ENCODE measurements around the gene ATAT1.

Gene ATAT1

DNA sequence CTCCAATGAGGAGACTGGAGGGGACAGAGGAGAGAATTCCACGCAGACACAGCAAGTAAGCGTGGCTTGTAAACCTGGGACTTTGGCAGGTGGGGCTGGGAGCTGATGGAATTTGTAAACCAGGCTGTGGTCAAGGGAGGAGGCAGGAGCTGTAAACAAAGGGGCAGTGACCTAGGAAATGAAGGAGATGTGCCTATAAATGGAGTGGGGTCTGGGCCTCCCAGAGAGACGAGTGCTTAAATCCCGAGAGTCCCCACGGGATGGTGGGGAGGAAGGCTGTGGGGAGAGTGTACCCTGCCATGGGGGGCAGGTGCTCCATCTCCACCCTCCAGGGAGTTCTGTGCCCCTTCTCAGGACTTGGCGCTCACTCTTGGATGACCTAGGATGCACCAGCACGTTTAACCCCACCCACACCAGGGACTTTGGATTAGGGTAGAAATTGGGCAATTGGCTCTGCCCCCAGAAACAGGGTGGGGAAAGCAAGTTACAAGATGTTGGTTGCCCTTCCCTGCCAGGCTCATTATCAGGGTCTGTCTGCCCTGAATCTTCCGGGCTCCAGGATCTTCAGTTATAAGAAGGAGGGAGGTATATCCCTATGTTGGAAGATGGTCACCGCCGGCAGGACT lies 50.1 kb downstream of the ATAT1 start:
- H3K4me3 ChIP-seq (ENCODE audit: low read depth, low read length), result no peak overlapping the region
- no peak for DNase-seq (ENCODE audit: low read depth)

DNA sequence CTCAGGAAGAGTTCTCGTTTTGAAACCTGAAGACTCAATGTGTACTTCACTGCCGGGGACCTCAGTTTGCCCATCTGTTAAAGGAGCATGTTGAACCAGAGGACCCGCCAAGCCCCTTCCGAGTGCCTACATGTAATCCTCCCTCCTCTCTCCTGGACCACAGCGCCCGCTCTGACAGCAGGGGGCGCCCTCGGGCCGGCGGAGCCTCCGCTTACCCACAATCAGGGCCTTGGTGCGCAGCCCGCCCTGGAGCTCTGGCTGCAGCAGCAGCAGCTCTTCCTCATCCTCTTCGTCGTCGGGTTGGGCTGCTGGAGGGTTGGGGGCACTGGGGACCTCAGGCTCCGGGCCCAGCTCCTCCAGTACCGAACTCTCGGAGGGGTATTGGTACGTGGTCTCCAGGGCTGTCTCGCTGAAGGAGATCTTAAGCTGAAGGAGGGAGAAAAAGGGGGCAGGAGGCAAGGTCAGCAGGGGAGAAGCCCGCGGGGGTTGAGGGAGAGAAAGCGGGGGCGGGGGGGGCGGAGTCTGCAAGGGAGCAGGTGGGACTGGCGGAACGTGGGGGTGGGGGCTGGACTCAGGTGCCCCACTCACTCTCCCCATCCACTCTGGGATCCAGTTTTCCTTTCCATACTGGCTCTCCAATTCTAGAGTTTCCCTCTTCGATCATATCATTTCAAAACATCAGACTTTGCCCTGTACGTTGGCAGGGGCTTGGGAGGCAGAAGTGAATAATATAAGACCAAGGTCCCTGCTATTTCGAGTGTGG lies 52.5 kb downstream of the ATAT1 start:
- TF ChIP-seq, protein P1, sequence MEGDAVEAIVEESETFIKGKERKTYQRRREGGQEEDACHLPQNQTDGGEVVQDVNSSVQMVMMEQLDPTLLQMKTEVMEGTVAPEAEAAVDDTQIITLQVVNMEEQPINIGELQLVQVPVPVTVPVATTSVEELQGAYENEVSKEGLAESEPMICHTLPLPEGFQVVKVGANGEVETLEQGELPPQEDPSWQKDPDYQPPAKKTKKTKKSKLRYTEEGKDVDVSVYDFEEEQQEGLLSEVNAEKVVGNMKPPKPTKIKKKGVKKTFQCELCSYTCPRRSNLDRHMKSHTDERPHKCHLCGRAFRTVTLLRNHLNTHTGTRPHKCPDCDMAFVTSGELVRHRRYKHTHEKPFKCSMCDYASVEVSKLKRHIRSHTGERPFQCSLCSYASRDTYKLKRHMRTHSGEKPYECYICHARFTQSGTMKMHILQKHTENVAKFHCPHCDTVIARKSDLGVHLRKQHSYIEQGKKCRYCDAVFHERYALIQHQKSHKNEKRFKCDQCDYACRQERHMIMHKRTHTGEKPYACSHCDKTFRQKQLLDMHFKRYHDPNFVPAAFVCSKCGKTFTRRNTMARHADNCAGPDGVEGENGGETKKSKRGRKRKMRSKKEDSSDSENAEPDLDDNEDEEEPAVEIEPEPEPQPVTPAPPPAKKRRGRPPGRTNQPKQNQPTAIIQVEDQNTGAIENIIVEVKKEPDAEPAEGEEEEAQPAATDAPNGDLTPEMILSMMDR (IDR thresholded peaks at IDR 0.05; ENCODE audit: low read depth, low read length), result peak; percentile 96
- TF ChIP-seq, protein P2, sequence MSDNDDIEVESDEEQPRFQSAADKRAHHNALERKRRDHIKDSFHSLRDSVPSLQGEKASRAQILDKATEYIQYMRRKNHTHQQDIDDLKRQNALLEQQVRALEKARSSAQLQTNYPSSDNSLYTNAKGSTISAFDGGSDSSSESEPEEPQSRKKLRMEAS (IDR thresholded peaks at IDR 0.05; ENCODE audit: low read depth, low read length), result no peak
- peak overlapping the region; percentile 37 for H3K4me3 ChIP-seq (ENCODE audit: low read depth, low read length)
- peak; percentile 90 for DNase-seq (ENCODE audit: low read depth)

More for the DNA sequence above, 50.1 kb downstream of the ATAT1 start:
- TF ChIP-seq, protein P1 (IDR thresholded peaks at IDR 0.05; ENCODE audit: low read depth, low read length), result no peak
- TF ChIP-seq MYC (IDR thresholded peaks at IDR 0.05; ENCODE audit: low read depth, low read length) (no peak), POLR2A (IDR thresholded peaks at IDR 0.05; ENCODE audit: extremely low read depth, insufficient read length) (no peak)
- TF ChIP-seq, protein P2 (IDR thresholded peaks at IDR 0.05; ENCODE audit: low read depth, low read length), result no peak

DNA sequence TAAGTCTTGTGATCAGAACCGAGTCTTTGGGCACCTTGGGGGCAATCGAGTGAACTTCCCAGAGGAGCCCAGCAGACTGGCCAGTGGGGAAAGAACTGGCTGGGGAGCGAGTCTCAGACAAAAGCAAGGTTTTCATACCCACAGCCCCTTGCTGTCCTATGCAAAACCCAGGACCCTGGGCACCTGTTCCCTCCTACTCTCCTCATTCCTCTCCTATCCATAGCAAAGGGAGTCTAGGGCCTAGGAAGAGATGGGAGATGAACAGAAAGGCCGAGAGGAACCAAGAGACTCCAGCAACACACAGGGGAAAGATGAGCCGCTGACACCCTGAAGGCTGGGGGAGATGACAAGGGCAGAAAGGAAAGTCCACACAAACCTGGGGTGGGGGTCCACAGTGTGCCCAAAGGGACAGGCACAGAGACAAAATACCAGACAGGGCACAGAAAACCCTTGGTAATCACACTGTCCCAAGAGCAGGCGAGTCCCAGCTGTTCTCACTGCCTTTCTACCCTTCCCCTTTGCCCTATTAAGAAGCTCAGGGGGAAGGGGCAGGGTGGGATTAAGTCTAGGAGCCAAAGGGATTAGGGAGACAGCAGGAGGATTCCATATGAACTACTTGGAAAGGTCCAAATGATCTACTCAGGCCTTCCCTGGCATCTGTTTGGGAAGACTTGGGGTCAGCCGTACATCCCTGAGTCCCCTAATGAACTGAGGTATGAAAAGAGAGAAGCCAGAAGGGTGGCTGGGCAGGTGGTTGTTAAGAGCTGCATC lies 53.3 kb downstream of the ATAT1 start:
- TF ChIP-seq, protein P2 (IDR thresholded peaks at IDR 0.05; ENCODE audit: low read depth, low read length), result no peak
- no peak for TF ChIP-seq MYC (IDR thresholded peaks at IDR 0.05; ENCODE audit: low read depth, low read length)
- DNase-seq (ENCODE audit: low read depth), result no peak
- H3K4me3 ChIP-seq (ENCODE audit: low read depth, low read length), result peak overlapping the region; percentile 41

DNA sequence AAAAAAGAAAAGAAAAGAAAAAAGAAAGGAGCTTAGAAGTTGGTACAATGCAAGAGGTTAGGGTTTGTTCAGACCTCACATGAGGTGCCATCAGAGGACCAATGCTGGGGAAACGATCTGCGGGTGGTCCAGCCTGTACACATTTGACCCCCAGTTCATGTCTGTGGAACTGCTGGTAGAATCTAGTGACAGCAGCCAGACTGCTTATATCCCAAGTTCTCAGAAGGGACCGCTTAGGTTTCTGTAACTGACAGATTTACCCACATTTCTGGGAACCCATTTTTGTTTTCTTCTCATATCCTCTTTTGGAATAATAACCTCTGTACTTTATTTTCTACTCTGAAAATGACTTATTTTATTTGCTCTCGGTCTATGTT lies 55.1 kb downstream of the ATAT1 start:
- peak overlapping the region; percentile 78 for H3K4me3 ChIP-seq (ENCODE audit: low read depth, low read length)
- DNase-seq (ENCODE audit: low read depth), result no peak
- TF ChIP-seq, protein P1 (IDR thresholded peaks at IDR 0.05; ENCODE audit: low read depth, low read length), result no peak
- TF ChIP-seq POLR2A (IDR thresholded peaks at IDR 0.05; ENCODE audit: extremely low read depth, insufficient read length) (no peak), MYC (IDR thresholded peaks at IDR 0.05; ENCODE audit: low read depth, low read length) (no peak)
- TF ChIP-seq, protein P2 (IDR thresholded peaks at IDR 0.05; ENCODE audit: low read depth, low read length), result no peak

DNA sequence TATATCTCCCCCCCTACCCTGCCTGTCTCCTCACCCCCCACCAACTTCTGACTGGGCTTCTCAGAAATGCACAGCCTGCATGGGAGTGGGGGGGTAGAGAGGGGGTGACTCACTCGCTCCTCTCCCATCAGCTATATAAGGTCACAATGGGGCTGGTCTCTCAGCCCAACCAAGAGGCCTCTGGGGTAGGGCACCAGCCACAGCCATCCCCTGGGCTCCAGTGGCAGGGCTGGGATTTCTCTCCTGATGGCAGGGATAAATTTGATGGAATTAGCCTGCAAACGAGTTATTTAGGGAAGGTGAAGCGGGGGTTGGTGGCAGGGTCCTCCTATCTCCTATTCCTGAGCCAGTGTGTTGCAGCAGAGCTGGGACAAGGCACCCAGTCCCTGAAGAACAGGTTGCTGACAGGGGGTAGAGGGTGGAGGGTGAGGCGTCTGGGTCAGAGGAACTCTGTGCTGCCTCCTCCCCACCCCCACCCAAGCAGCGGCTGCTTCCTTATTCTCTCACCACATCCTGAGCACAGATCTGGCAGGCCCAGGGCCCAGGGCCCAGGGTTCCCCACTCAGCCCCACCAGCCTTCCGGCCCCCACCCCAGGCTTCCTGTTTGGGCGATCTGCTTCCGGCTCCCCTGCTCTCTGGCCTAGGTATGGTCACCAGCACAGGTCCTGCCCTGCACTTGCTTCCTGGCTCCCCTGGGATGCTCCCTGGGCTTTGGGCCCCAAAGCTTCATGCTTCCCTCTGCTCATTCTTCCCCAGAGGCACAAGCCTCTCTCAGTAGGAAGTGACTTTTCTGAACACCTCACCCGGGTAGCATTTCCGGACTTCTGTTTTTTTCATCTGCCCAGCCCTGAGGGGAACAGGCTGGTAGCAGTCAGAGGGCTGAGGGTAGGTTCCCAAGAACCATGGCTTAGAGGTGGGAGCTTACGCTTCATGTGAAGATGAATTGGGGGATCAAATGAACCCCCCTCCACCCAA lies 55.8 kb downstream of the ATAT1 start:
- peak overlapping the region; percentile 78 for H3K4me3 ChIP-seq (ENCODE audit: low read depth, low read length)
- DNase-seq (ENCODE audit: low read depth), result peak; percentile 98
- no peak for TF ChIP-seq POLR2A (IDR thresholded peaks at IDR 0.05; ENCODE audit: extremely low read depth, insufficient read length)
- TF ChIP-seq, protein P1 (IDR thresholded peaks at IDR 0.05; ENCODE audit: low read depth, low read length), result no peak
- TF ChIP-seq, protein P2 (IDR thresholded peaks at IDR 0.05; ENCODE audit: low read depth, low read length), result peak; percentile 3
- TF ChIP-seq MYC (IDR thresholded peaks at IDR 0.05; ENCODE audit: low read depth, low read length), result peak; percentile 66
